Measurements from ENCODE around the gene ZNFX1. TPM values are rescaled to one million over a fixed set of nuclear protein-coding genes. Genes with fewer than 3 reads are reported as not detected.

ZNFX1 gene
- polyA plus RNA-seq, 1 experiment = 11.2 TPM

DNA sequence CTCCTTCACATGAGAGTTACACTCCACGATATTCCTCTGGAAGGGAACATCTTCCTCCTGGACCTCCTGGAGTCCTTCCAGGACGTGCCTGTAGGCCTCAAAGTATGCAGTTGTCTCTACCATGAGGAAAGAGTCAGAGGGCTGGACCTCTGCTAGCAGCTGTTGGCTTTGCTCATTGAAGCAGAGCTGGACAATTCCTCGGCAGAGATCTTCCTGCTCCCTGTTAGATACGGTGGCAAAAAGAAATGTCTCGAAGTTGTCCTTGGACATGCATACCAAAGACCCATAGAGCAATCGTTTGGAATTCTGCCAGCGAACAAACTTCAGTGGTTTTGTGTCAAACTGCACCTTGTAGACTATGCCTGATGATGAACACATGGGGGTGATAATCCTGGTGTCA, 7.7 kb downstream of the ZNFX1 start:
- CTCF ChIA-PET = no interaction called here
- Histone ChIP-seq H3K4me3 (ENCODE audit: low read depth, low read length) (no peak overlapping the region), H3K36me3 (ENCODE audit: control insufficient read depth, insufficient read depth, low read length) (peaks cover 5% of the 10 kb centered on the region)

DNA sequence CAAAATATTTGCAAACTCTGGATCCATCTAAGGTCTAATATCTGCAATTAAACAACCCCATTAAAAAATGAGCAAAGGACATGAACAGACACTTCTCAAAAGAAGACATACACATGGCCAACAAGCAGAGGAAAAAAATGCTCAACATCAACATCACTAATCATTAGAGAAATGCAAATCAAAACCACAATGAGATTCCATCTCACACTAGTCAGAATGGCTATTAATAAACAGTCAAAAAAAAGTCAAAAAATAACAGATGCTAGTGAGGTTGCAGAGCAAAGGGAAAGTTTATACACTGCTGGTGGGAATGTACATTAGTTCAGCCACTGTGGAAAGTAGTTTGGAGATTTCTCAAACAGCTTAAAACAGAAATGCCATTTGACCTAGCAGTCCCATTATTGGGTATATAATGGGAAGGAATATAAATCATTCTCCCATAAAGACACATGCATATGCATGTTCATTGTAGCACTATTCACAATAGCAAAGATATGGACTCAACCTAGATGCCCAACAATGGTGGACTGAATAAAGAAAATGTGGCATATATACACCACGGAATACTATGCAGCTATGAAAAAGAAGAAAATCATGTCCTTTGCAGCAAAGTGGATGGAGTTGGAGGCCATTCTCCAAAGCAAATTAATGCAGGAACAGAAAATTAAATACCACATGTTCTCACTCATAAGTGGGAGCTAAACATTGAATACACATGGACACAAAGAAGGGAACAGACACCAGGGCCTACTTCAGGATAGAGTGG, 9.1 kb downstream of the ZNFX1 start:
- Histone ChIP-seq H3K4me3 (ENCODE audit: low read depth, low read length) (no peak overlapping the region), H3K27me3 (ENCODE audit: control insufficient read depth, insufficient read depth, low read length) (no peaks in the 10 kb centered on the region), H3K36me3 (ENCODE audit: control insufficient read depth, insufficient read depth, low read length) (peaks cover 12% of the 10 kb centered on the region)
- CTCF ChIA-PET = interaction anchor here (1.2 to 1.6 kb wide), 2 partner anchors 22 to 215 kb away, joined by 3 to 4 read pairs; no protein-coding TSS in a partner anchor
- TF ChIP-seq, protein P1, sequence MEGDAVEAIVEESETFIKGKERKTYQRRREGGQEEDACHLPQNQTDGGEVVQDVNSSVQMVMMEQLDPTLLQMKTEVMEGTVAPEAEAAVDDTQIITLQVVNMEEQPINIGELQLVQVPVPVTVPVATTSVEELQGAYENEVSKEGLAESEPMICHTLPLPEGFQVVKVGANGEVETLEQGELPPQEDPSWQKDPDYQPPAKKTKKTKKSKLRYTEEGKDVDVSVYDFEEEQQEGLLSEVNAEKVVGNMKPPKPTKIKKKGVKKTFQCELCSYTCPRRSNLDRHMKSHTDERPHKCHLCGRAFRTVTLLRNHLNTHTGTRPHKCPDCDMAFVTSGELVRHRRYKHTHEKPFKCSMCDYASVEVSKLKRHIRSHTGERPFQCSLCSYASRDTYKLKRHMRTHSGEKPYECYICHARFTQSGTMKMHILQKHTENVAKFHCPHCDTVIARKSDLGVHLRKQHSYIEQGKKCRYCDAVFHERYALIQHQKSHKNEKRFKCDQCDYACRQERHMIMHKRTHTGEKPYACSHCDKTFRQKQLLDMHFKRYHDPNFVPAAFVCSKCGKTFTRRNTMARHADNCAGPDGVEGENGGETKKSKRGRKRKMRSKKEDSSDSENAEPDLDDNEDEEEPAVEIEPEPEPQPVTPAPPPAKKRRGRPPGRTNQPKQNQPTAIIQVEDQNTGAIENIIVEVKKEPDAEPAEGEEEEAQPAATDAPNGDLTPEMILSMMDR (IDR thresholded peaks at IDR 0.05; ENCODE audit: insufficient read depth, low read depth, low read length) = no peak
- DNase-seq (ENCODE audit: low read depth) = peak; percentile 37
- POLR2A ChIA-PET = interaction anchor here (0.6 kb wide), 1 partner anchor 19 kb away, joined by 3 read pairs; no protein-coding TSS in a partner anchor

More for the DNA sequence above, 7.7 kb downstream of the ZNFX1 start:
- TF ChIP-seq, protein P1 (IDR thresholded peaks at IDR 0.05; ENCODE audit: insufficient read depth, low read depth, low read length) = no peak
- no peak for DNase-seq (ENCODE audit: low read depth)
- no peaks in the 10 kb centered on the region for H3K27me3 ChIP-seq (ENCODE audit: control insufficient read depth, insufficient read depth, low read length)
- POLR2A ChIA-PET = no interaction called here

DNA sequence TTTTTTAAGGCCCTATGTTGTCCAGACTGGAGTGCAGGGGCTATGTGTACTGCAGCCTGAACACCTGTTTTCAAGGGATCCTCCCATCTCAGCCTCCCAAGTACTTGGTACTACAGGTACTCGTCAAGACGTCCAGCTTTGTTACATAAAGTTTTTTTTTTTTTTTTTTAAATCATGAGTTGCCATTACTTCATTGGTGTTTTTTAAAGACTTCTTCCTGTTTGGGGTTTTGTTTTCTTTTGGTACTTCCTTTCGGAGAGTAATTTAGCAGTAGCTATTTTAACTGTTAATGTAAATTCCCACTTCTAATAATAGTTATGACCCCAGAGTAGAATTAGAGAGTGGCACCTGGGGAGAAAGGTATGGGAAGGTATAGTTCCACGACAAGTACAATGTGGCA, 10.5 kb downstream of the ZNFX1 start:
- H3K36me3 ChIP-seq (ENCODE audit: control insufficient read depth, insufficient read depth, low read length) = peaks cover 21% of the 10 kb centered on the region
- POLR2A ChIA-PET = interaction anchor here (0.6 kb wide), 1 partner anchor 340 kb away, joined by 3 read pairs; no protein-coding TSS in a partner anchor
- CTCF ChIA-PET = interaction anchor here (1.2 to 1.6 kb wide), 2 partner anchors 21 to 217 kb away, joined by 3 to 4 read pairs; no protein-coding TSS in a partner anchor
- TF ChIP-seq, protein P1 (IDR thresholded peaks at IDR 0.05; ENCODE audit: insufficient read depth, low read depth, low read length) = no peak
- H3K27me3 ChIP-seq (ENCODE audit: control insufficient read depth, insufficient read depth, low read length) = no peaks in the 10 kb centered on the region
- no peak overlapping the region for H3K4me3 ChIP-seq (ENCODE audit: low read depth, low read length)
- no peak for DNase-seq (ENCODE audit: low read depth)

DNA sequence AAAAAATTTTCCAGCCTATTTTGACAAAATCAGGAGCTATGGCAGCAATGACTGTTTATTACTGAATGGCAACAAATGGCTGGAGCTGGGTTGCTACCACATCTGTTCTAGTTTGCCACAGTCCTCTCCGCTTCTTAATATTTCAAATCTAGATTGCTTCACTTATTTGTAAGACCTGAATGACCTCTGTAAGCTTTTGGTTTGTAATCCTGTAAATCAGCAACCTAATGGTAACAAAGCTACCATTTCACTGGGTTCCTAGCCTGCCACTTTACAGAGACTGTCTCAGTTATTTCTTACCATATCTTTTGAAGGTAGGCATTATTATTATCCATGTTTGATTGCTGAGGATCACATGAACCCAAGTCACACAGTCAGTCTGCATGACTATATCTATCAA, 15.4 kb downstream of the ZNFX1 start:
- CTCF ChIA-PET = no interaction called here
- Histone ChIP-seq H3K36me3 (ENCODE audit: control insufficient read depth, insufficient read depth, low read length) (peaks cover 25% of the 10 kb centered on the region), H3K4me3 (ENCODE audit: low read depth, low read length) (no peak overlapping the region), H3K27me3 (ENCODE audit: control insufficient read depth, insufficient read depth, low read length) (no peaks in the 10 kb centered on the region)
- TF ChIP-seq, protein P1 (IDR thresholded peaks at IDR 0.05; ENCODE audit: insufficient read depth, low read depth, low read length) = no peak
- POLR2A ChIA-PET = interaction anchor here (0.6 kb wide), 1 partner anchor 8 kb away, joined by 4 read pairs; no protein-coding TSS in a partner anchor
- no peak for DNase-seq (ENCODE audit: low read depth)

DNA sequence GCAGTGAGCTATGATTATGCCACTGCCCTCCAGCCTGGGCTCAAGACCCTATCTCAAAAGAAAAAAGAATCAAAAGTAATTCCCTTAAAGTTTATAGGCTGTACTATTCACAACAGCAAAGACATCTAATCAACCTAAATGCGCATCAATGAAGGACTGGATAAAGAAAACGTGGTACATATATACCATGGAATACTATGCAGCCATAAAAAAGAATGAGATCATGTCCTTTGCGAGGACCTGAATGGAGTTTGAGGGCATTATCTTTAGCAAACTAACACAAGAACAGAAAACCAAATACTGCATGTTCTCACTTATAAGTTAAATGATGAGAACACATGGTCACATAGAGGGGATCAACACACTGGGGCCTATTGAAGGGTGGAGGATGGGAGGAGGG, 16.7 kb downstream of the ZNFX1 start:
- H3K36me3 ChIP-seq (ENCODE audit: control insufficient read depth, insufficient read depth, low read length) = peaks cover 31% of the 10 kb centered on the region
- ChIA-PET POLR2A (no interaction called here), CTCF (interaction anchor here (1.5 kb wide), 1 partner anchor 15 kb away, joined by 4 read pairs; no protein-coding TSS in a partner anchor)

More for the DNA sequence above, 16.7 kb downstream of the ZNFX1 start:
- TF ChIP-seq, protein P1 (IDR thresholded peaks at IDR 0.05; ENCODE audit: insufficient read depth, low read depth, low read length) = no peak
- Histone ChIP-seq H3K4me3 (ENCODE audit: low read depth, low read length) (no peak overlapping the region), H3K27me3 (ENCODE audit: control insufficient read depth, insufficient read depth, low read length) (no peaks in the 10 kb centered on the region)
- no peak for DNase-seq (ENCODE audit: low read depth)
